Ishikawa (cell line): ENCODE measurements around the gene STEAP4.

Experiments used
- CEBPB ChIP-seq: IDR thresholded peaks from 2 replicates; pipeline ENCODE4 v1.6.1; 2012
- CREB1 ChIP-seq: IDR thresholded peaks from 2 replicates; pipeline ENCODE4 v1.6.1; 2012; ENCODE audit warnings: low read depth
- EGR1 ChIP-seq: IDR thresholded peaks from 2 replicates; pipeline ENCODE4 v1.6.1; 2012
- EP300 ChIP-seq: IDR thresholded peaks from 2 replicates; pipeline ENCODE4 v1.6.1; 2012; ENCODE audit warnings: borderline replicate concordance
- MAX ChIP-seq: IDR thresholded peaks from 2 replicates; pipeline ENCODE4 v1.6.1; 2012
- RAD21 ChIP-seq: IDR thresholded peaks from 2 replicates; pipeline ENCODE4 v1.6.1; 2012; ENCODE audit warnings: low read depth
- REST ChIP-seq: IDR thresholded peaks from 2 replicates; pipeline ENCODE4 v1.6.1; 2012; ENCODE audit warnings: low read depth, mild to moderate bottlenecking
- TAF1 ChIP-seq: IDR thresholded peaks from 2 replicates; pipeline ENCODE4 v1.6.1; 2012; ENCODE audit warnings: low read depth, mild to moderate bottlenecking
- USF1 ChIP-seq: IDR thresholded peaks from 2 replicates; pipeline ENCODE4 v1.6.1; 2012
- YY1 ChIP-seq: IDR thresholded peaks from 2 replicates; pipeline ENCODE4 v1.6.1; 2012; ENCODE audit warnings: low read depth
- ZBTB7A ChIP-seq: IDR thresholded peaks from 2 replicates; pipeline ENCODE4 v1.6.1; 2012; ENCODE audit warnings: low read depth

- TF ChIP-seq TAF1 (no peak), MAX (no peak), RAD21 (no peak), CREB1 (no peak), EP300 (no peak), EGR1 (no peak), YY1 (no peak), CEBPB (no peak), REST (no peak), USF1 (no peak), ZBTB7A (no peak)
Observed at GRCh38 chr7:88331322-88331721, 24.6 kb upstream of the STEAP4 start.
